GM18502 (cell line): Measurements from ENCODE around the gene PTBP1.
"Not testable (repeated sequence)": the region's sequence is repeated elsewhere in the genome, so short reads cannot be mapped to it uniquely, and the experiment has no call there.

Source experiments
- ATAC-seq: cut with Tn5 transposase; IDR thresholded peaks from one replicate; pipeline ENCODE4 v1.9.1; 2021; ENCODE audit warnings: mild to moderate bottlenecking; ENCODE audit not compliant: unreplicated experiment, poor library complexity

PTBP1 gene

GRCh38 chr19:807627-808422 is 10.6 kb downstream of the PTBP1 start:
- no peak for ATAC-seq

DNA sequence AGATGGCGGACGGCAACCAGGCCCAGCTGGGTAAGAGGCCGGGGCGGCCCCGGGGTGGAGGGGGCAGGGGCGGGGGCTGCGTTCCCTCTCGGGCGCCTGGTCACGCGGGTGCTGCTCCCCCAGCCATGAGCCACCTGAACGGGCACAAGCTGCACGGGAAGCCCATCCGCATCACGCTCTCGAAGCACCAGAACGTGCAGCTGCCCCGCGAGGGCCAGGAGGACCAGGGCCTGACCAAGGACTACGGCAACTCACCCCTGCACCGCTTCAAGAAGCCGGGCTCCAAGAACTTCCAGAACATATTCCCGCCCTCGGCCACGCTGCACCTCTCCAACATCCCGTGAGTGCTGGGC is 11.1 kb downstream of the PTBP1 start:
- no peak for ATAC-seq

DNA sequence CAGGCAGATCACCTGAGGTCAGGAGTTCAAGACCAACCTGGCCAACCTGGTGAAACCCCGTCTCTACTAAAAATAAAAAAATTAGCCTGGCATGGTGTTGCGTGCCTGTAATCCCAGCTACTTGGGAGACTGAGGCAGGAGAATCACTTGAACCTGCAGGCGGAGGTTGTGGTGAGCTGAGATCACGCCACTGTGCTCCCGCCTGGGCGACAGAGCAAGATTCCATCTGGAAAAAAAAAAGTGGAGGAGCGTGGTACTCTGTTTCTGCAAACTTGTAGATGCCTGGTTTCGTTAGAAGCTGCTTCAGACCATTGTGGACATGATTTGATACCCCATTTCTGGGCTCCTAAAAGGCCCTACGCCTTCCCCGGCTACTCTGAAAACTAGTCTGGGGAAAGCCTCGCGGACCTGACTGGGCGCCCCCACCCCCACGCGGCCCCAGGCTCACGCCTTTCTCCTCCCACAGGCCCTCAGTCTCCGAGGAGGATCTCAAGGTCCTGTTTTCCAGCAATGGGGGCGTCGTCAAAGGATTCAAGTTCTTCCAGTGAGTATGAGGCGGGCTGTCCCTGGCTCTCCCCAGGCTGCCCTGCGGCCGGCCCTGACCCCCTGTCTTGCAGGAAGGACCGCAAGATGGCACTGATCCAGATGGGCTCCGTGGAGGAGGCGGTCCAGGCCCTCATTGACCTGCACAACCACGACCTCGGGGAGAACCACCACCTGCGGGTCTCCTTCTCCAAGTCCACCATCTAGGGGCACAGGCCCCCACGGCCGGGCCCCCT is 13.0 kb downstream of the PTBP1 start:
- no peak for ATAC-seq

DNA sequence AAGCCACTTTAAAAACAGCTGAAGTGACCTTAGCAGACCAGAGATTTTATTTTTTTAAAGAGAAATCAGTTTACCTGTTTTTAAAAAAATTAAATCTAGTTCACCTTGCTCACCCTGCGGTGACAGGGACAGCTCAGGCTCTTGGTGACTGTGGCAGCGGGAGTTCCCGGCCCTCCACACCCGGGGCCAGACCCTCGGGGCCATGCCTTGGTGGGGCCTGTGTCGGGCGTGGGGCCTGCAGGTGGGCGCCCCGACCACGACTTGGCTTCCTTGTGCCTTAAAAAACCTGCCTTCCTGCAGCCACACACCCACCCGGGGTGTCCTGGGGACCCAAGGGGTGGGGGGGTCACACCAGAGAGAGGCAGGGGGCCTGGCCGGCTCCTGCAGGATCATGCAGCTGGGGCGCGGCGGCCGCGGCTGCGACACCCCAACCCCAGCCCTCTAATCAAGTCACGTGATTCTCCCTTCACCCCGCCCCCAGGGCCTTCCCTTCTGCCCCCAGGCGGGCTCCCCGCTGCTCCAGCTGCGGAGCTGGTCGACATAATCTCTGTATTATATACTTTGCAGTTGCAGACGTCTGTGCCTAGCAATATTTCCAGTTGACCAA is 13.7 kb downstream of the PTBP1 start:
- ATAC-seq = no peak

- no peak for ATAC-seq
Observed at GRCh38 chr19:811506-812048, 14.3 kb downstream of the PTBP1 start.

DNA sequence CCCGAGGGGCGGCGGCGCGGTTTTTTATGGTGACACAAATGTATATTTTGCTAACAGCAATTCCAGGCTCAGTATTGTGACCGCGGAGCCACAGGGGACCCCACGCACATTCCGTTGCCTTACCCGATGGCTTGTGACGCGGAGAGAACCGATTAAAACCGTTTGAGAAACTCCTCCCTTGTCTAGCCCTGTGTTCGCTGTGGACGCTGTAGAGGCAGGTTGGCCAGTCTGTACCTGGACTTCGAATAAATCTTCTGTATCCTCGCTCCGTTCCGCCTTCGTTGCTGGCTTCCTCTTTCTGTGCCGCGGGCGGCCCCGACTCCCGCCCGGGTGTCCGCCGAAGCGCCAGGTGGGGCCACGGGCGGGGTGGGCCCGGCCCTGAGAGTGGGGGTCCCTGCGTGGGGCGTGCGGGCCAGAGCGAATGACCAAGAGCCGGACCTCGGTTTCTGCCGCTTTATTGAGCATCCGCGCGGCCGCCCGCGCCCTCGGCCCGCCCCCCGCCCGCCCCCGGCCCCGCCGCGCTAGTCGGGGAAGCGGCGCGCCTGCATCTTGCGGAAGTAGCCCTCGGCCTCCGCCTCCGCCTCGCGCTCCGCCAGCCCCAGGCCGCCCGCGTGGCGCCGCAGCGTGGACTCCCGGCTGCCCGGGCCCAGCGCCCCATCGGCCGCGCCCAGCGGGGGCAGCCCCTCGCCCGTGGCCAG is 14.9 kb downstream of the PTBP1 start:
- no peak for ATAC-seq

DNA sequence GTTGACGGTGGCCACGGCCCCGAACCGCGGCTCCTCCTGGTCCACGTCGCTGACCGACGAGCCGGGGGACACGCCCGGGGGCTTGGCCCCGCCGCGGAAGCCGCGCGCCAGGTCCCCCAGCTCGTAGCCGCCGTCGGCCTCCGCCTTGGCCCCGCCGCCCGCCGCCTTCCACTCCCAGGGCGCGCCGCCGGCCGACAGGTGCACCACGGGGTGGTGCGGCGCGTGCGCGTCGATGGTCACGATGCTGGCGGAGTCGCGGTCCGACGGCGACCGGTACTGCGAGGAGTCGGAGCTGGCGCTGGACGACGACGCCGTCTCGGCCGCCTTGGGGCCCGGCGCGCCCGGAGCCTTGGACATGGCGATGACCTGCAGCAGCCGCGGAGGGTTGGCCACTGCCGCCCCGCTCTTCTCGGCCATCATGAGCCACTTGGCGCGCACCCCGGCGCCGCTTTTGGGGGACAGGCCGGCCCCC is 15.5 kb downstream of the PTBP1 start:
- no peak for ATAC-seq

DNA sequence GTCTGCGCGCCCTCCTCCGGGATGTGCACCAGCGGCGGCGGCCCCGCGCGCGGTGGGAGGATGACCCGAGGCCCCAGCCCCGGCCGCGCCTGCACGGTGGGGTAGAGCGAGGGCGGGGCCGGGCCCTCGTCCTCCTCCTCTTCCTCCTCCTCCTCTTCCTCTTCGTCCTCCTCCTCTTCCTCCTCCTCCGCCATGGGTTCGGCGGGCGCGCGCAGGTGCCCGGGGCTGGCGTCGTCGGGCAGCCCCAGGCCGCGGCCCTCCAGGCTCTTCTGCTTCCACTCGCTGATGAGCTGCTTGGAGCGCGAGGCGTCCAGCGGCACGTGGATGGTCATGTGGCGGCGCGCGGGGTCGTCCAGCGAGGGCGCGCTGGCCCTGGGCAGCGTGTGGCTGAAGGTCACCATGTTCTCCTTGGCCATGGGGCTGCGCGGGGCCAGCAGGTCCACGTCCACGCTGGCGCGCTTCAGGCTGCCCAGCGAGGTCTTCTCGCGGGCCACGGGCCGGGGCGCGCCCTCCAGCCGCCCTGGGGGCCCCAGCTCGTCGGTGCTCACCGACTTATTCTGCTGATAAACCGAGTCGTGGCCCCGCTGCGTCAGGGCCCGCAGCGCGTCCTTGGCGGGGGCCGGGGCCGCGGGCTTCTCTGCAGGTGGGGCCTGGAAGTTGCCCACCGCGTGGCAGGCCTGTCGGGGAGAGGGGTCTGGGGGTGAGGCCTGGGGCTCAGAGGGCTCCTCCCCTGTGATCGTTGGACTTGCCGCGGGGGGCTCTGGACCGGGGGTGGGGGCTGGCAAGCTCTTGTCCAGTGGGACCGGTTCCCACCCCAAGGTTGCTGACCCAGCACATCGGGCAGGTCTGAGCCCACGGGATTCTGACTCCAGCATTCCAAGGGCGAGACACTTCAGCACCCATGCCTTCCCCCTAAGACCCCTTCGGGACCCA is 16.2 kb downstream of the PTBP1 start:
- no peak for ATAC-seq

DNA sequence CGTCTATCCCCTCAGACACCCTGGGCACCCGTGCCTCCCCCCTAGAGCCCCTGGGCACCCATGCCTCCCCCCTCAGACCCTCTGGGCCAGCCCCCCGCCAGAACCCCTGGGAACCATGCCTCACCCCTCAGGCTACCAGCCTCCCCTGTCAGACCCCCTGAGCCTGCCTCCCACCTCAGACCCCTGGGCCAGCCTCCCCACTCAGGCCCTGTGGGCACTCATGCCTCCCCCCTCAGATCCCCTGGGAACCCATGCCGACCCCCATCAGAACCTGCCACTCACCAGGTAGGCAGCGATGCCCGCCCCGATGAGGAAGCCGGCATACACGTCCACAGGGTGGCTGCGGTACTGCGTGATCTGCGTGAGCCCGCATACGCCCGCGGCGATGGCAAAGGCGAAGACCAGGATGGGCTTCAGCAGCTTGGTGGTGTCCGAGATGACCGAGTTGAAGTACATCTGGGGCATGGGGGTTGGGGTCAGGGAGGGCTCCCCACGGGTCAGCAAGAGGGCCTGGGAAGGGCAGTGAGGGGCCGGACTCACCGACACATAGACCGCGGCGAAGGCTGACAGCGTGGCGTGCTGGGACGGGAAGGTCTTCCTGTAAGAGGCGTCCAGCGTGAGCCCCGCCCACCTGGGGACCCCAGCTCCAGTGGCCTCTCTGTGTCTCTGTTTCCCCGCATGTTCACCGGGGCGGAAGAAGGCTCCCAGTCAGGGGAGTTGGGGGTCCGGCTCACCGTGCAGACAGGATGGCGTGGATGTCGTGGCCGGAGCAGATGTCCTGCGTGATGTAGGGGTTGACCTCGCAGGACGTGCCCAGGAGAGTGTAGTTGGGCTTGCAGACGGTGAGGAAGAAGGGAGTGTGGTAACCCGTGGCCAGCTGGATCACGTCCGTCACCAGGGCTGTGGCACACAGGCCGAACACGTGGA is 17.2 kb downstream of the PTBP1 start:
- ATAC-seq = no peak

DNA sequence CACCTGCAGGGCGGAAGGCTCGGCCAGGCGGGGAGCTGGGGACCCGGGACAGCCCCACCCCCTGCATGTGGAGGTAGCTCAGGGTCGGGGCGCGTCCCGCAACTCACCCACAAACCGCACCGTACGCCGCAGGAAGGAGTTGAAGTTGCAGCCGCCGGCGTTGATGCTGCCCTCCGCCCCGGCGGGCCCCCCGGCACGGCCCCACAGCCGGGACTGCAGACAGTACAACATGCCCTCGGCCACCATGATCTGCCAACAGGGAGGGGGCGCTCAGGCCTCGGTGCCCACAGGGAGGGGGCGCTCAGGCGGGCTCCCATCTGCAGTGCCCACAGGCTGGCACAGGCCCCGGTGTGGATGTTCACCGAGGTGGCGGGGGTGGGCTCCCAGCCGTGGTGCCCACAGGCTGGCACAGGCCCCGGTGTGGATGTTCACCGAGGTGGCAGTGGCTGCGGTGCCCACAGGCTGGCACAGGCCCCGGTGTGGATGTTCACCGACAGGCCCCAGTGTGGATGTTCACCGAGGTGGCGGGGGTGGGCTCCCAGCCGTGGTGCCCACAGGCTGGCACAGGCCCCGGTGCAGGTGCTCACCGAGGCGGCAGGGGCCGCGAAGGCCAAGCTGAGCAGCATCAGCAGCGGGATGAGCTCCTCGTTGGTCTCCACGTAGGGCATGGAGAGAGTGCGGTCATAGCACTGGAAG is 18.0 kb downstream of the PTBP1 start:
- no peak for ATAC-seq

DNA sequence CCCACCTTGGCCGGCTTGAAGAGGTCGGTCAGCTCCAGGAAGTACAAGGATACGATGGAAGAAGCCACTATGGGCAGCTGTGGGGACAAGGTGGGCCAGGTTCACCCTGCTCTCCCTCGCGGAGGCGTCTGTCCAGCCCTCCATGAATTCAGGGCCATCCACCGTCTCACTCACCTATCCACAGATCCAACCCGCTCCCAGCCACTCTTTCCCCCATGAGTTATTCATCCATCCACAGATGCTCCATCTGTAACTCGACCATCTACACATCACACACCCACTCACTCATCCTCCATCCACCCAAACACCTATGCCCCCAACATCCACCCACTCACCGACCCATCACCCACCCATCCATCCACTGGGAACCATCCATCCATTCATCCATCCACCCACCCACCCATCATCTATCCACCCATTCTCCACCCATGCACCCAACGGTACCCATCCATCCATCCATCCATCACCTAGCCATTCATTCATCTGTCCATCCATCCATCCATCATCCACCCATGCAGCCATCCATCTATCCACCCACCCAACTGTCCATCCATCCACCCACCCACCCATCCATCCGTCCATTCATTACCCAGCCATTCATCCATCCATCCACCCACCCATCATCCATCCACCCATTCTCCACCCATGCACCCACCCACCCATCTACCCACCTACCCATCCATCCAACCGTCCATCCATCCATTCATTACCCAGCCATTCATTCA is 18.7 kb downstream of the PTBP1 start:
- ATAC-seq = no peak

DNA sequence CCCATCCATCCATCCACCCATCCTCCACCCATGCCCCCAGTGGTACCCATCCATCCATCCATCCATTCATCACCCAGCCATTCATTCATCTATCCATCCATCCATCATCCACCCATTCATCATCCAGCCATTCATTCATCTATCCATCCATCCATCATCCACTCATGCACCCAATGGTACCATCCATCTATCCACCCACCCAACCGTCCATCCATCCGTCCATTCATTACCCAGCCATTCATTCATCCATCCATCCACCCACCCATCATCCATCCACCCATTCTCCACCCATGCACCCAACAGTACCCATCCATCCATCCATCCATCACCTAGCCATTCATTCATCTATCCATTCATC is 19.2 kb downstream of the PTBP1 start:
- no peak for ATAC-seq

DNA sequence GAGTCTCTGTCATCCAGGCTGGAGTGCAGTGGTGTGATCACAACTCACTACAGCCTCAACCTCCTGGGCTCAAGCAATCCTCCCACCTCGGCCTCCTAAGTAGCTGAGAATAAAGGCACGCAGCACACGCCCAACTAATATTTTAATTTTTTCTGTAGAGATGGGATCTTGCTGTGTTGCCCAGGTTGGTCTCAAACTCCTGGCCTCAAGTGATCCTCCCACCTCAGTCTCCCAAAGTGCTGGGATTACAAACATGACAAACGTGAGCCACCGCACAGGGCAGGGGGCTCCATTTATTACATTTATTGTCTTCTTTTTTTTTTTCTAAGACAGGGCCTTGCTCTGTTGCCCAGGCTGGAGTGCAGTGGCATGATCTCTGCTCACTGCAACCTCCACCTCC is 23.0 kb downstream of the PTBP1 start:
- not testable (repeated sequence) for ATAC-seq

GRCh38 chr19:821231-821824 is 24.1 kb downstream of the PTBP1 start:
- no peak for ATAC-seq

DNA sequence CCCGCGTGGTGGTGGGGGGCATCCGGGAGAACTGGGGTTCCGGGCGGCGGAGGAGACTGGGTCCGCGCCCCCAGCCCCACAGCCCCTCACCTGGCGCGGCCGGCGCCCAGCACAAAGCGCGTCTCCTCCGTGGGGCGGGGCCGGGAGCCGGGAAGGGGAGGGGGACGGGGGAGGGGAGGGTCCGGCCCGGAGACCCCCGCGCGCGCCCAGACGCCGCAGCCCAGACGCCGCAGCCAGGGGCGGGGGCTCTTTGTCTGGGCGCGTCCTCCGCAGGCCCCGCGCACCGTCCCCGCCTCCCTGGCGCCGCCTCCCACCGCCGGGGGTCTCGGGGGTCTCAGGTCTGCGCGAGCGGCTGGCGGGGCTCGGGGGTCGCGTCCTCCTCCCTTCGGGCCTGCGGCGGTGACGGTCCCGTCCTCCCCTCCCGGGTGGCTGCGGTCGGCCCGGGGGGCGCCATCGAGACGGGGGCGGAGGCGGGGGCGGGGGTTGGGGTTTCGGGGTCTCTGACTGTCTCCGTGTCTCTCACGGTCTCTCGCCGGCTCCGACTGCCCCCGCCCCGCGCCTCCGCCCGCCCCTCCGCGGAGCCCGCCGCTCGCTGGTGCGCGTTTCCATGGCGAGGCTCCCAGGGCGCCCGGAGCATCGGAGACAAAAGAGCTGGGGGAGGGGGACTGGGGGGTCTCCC is 24.7 kb downstream of the PTBP1 start, which contains the start of gene PLPPR3:
TSS of gene PLPPR3 (minus strand) at position 131 of the 679 bp plus-strand sequence. CDS start 396 bp downstream, outside the sequence.
- ATAC-seq = no peak

- ATAC-seq = no peak
Observed at GRCh38 chr19:823565-824121, 26.4 kb downstream of the PTBP1 start.
